Ovary (tissue), 3 donors: ENCODE data around the gene GTPBP6.

Experiments
- EP300 ChIP-seq: sonication (generic); formaldehyde crosslinking; IDR thresholded peaks from one replicate; pipeline ENCODE4 v1.6.1; 2017; ENCODE audit warnings: antibody characterized with exemption
- POLR2A ChIP-seq: fragments of 450-650 bp; IDR thresholded peaks from one replicate; pipeline ENCODE4 v1.6.1; 2017; ENCODE audit warnings: antibody characterized with exemption, mild to moderate bottlenecking, moderate library complexity
- TF ChIP-seq, protein P1 (sequence below), 3 donors: fragments of 450-650 bp in 2 of 3; fragments of 200-600 bp in 1 of 3; IDR thresholded peaks; one replicate each; pipeline versions ENCODE4 v1.5.1 to v1.8.0; 2016 to 2022; ENCODE audit warnings: antibody characterized with exemption in 3 of 3, mild to moderate bottlenecking in 1 of 3
- donor health status: DM: no; HTN: no; CAD: no.

DNA sequence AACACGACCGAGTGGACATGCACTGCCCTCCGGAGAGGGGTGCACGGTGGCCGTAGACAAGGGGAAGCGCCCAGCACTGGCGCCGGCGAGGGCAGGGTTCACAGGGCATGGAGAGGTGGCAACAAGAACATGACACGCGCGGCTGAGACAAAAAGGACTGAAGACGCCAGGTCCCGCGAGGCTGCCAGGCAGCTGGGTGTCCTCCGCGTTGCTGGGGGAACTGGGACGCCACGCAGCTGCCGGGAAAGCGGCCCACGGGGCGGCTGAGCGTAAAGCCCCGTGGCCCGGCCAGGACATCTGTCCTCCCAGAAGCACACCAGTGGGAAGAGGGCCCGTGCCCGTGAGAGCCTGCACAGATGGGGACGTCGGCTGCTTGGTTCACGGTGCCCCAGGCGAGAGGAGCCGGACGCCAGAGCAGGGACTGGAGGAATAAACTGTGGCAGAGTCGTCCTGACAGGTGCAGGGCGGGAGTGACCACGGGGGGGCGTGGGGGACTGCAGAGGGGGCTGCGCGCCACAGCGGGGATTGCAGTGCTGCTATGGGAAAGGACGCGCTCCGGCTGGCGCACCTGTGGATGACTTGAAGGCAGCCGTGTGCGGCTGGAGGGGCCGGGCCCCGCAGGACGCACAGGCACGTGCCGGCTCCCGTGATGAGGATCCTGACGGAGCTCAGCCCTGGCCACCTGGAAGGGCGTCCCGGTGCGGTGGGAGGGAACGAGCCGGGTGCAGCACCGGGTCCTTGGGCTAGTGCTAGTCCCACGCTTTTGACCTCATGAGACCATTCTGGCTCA, 32.1 kb upstream of the GTPBP6 start:
- TF ChIP-seq, protein P1, sequence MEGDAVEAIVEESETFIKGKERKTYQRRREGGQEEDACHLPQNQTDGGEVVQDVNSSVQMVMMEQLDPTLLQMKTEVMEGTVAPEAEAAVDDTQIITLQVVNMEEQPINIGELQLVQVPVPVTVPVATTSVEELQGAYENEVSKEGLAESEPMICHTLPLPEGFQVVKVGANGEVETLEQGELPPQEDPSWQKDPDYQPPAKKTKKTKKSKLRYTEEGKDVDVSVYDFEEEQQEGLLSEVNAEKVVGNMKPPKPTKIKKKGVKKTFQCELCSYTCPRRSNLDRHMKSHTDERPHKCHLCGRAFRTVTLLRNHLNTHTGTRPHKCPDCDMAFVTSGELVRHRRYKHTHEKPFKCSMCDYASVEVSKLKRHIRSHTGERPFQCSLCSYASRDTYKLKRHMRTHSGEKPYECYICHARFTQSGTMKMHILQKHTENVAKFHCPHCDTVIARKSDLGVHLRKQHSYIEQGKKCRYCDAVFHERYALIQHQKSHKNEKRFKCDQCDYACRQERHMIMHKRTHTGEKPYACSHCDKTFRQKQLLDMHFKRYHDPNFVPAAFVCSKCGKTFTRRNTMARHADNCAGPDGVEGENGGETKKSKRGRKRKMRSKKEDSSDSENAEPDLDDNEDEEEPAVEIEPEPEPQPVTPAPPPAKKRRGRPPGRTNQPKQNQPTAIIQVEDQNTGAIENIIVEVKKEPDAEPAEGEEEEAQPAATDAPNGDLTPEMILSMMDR (IDR thresholded peaks at IDR 0.05) = no peak
- no peak for TF ChIP-seq POLR2A
- no peak for TF ChIP-seq EP300
